GM12892 (cell line): ENCODE data around the gene DPH7.
"Not testable (repeated sequence)": the region's sequence is repeated elsewhere in the genome, so short reads cannot be mapped to it uniquely, and the experiment has no call there.

Experiments used
- DNase-seq: peaks from one replicate; pipeline ENCODE4 v3.0.0; 2011; ENCODE audit not compliant: insufficient read length
- FAIRE-seq: peaks from 2 replicates; lab custom pipeline; 2011; peaks lifted over from hg19 to GRCh38; lab: Jason Lieb, UNC
- POLR2A ChIP-seq: IDR thresholded peaks from 2 replicates; pipeline ENCODE4 v1.6.1; 2011; ENCODE audit warnings: low read depth, low read length, control low read depth
- POLR2AphosphoS5 ChIP-seq: IDR thresholded peaks from 2 replicates; pipeline ENCODE4 v1.6.1; 2011; ENCODE audit warnings: low read depth, low read length, control low read depth
- TAF1 ChIP-seq: IDR thresholded peaks from 2 replicates; pipeline ENCODE4 v1.6.1; 2011; ENCODE audit warnings: low read depth, mild to moderate bottlenecking, control low read depth, low read length, borderline replicate concordance

Gene DPH7

GRCh38 chr9:137516144-137516917 is 62.4 kb downstream of the DPH7 start:
- DNase-seq (peak; percentile 13), FAIRE-seq (no peak)
- no peak for TF ChIP-seq POLR2AphosphoS5
- no peak for TF ChIP-seq TAF1
- TF ChIP-seq POLR2A = no peak

DNA sequence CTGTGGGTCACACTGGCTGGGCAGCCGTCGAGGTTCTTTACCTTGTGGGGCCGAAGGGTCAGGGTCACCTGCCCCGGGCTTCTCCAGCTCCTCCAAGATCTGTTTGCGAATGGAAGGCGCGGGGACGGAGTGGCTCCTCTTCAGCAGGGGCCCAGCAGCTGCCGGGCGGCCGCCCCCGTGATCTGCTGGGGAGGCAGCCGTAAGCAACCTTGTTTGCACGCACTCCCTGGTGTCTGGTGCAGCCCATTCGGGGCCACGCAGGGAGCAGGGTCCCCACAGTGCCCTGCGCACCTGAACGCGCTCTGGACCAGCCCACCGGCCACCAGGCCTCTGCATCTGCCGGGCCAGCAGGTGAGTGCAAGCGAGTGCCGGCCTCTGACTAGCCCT is 63.4 kb downstream of the DPH7 start:
- DNase-seq = no peak
- no peak for FAIRE-seq
- TF ChIP-seq TAF1 (no peak), POLR2A (no peak), POLR2AphosphoS5 (no peak)

DNA sequence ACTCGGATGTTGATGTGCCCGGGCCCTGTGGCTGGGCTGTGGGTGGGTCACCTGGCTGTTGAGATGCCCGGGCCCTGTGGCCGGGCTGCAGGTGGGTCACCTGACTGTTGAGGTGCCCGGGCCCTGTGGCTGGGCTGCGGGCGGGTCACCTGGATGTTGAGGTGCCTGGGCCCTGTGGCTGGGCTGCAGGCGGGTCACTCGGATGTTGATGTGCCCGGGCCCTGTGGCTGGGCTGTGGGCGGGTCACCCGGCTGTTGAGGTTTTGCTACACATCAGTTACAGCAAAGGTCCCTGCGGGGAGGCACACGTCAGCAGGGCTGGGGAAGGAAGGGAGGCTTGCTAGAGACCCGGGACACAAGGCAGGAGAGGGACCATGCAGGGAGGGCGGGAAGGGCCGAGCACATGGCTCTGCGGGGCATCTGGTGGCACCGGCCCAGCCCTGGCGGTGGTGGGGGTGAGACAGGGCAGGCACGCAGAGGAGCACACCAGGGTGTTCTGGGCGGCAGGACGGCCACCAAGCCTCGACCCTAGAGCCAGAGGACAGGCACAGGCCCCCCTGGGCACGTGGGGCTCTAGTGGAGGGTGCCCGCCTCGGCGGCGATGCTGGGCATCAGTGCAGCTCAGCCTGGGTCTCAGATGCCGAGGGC is 63.9 kb downstream of the DPH7 start:
- TF ChIP-seq POLR2A (no peak), TAF1 (no peak), POLR2AphosphoS5 (no peak)
- FAIRE-seq (no peak), DNase-seq (peak; percentile 15)

GRCh38 chr9:137513801-137514570 is 64.7 kb downstream of the DPH7 start:
- peak; percentile 17 for DNase-seq
- not testable (repeated sequence) for FAIRE-seq

DNA sequence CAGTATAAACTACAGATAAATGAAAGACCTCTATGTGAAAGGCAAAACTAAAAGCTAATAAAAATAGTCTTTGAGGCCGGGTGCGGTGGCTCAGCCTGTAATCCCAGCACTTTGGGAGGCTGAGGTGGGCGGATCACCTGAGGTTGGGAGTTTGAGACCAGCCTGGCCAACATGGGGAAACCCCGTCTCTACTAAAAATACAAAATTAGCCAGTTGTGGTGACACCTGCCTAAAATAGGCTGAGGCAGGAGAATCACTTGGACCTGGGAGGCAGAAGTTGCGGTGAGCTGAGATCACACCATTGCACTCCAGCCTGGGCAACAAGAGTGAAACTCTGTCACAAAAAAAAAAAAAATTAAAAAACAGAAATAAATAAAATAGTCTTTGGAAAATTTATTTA is 65.6 kb downstream of the DPH7 start:
- not testable (repeated sequence) for DNase-seq, FAIRE-seq

DNA sequence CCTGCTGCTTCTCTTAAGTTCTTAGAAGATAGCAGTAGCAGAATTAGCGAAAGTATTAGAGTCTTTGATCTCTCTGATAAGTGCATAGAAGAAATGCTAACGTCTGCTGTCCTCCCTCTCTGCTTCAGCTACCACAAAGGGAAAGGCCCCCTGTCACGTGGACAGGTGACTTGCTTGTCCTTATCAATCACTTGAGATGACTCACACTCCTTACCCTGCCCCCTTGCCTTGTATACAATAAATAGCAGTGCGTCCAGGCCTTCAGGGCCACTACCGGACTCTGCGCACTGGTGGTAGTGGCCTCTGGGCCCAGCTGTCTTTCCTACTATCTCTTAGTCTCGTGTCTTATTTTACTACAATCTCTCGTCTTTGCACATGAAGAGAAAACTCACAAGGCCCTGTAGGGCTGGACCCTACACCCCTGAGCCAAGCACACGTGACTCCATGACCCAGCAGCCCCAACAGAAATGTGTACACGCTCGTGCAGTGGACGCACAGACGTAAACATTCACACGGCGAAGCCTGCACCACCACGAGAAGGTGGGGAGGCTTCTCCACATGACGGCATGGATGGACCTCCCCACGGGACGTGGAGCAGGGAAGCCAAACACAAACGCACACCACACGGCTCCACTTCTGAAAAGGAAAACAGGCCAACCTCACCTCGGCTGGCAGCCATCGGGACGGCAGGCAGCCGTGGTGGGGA is 66.8 kb downstream of the DPH7 start:
- FAIRE-seq (no peak), DNase-seq (no peak)
- TF ChIP-seq POLR2A (no peak), POLR2AphosphoS5 (no peak), TAF1 (no peak)

- not testable (repeated sequence) for FAIRE-seq, DNase-seq
Measured at GRCh38 chr9:137511126-137511525, 67.6 kb downstream of the DPH7 start.

DNA sequence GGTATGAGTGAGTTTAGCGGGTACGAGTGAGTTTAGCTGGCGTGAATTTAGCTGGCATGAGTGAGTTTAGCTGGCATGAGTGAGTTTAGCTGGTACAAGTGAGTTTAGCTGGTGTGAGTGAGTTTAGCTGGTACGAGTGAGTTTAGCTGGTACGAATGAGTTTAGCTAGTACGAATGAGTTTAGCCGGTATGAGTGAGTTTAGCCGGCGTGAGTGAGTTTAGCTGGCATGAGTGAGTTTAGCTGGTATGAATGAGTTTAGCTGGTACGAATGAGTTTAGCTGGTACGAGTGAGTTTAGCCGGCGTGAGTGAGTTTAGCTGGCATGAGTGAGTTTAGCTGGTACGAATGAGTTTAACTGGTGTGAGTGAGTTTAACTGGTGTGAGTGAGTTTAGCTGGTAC is 69.5 kb downstream of the DPH7 start:
- DNase-seq (no peak), FAIRE-seq (no peak)
- TF ChIP-seq TAF1 (no peak), POLR2AphosphoS5 (no peak), POLR2A (no peak)

- FAIRE-seq = no peak
- DNase-seq = no peak
Measured at GRCh38 chr9:137506702-137507171, 72.0 kb downstream of the DPH7 start.

GRCh38 chr9:137506274-137506673 is 72.5 kb downstream of the DPH7 start:
- TF ChIP-seq TAF1 = no peak
- TF ChIP-seq POLR2AphosphoS5 = no peak
- TF ChIP-seq POLR2A = no peak
- no peak for DNase-seq
- FAIRE-seq = no peak

More at GRCh38 chr9:137506702-137507171, 72.0 kb downstream of the DPH7 start:
- TF ChIP-seq TAF1 = no peak
- no peak for TF ChIP-seq POLR2A
- TF ChIP-seq POLR2AphosphoS5 = no peak

- FAIRE-seq (no peak), DNase-seq (no peak)
- TF ChIP-seq TAF1 = no peak
- TF ChIP-seq POLR2AphosphoS5 = no peak
- TF ChIP-seq POLR2A = no peak
Measured at GRCh38 chr9:137505421-137506140, 73.1 kb downstream of the DPH7 start.
